ENCODE data around the gene ZFP14. TPM values are rescaled to one million over a fixed set of nuclear protein-coding genes. Genes with fewer than 3 reads are reported as not detected.

Gene ZFP14
- 4.9 and 6.0 TPM in 2 replicates for total RNA-seq

- intact Hi-C loops (cut with micrococcal nuclease): loop anchor here (1.0 to 5.0 kb wide), 19 partner anchors 39 to 1088 kb away; partner anchors contain the start of genes CAPNS1, ZFP82, ZNF260 and ZNF345
These were observed at the start of gene ZFP14 for GRCh38 chr19:36378625-36379509. ZFP14 (minus strand) TSS chr19:36379201; CDS start chr19:36367892, 11,309 bp downstream.

- intact Hi-C loops (cut with micrococcal nuclease): no loop called here
These were observed 44.9 kb upstream of the ZFP14 start for GRCh38 chr19:36423925-36424324.

DNA sequence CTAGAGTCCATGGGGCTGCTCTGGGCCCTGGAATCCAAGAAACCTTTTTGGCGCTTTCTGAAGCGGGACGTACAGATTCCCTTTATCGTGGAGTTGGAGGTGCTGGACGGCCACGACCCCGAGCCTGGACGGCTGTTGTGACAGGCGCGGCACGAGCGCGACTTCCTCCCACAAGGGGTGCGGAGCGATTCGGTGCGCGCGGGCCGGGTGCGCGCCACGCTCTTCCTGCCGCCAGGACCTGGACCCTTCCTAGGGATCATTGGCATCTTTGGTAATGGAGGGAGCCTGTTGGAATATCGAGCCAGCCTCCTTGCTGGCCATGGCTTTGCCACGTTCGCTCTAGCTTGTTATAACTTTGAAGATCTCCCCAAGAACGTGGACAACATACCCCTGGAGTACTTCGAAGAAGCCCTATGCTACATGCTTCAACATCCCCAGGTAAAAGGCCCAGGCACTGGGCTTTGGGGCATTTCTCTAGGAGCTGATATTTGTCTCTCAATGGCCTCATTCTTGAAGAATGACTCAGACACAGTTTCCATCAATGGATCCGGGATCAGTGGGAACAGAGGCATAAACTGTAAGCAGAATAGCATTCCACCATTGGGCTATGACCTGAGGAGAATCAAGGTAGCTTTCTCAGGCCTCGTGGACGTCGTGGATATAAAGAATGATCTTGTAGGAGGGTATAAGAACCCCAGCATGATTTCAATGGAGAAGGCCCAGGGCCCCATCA lies 42.9 kb upstream of the ZFP14 start:
- intact Hi-C loops (cut with micrococcal nuclease): no loop called here

GRCh38 chr19:36420961-36421748 lies 42.2 kb upstream of the ZFP14 start:
- intact Hi-C loops (cut with micrococcal nuclease): no loop called here

GRCh38 chr19:36418287-36419001 lies 39.4 kb upstream of the ZFP14 start, which contains the start of gene ZFP82:
ZFP82 (minus strand) TSS chr19:36418644; CDS start chr19:36409789, 8,855 bp downstream.
- intact Hi-C loops (cut with micrococcal nuclease): loop anchor here (1.0 to 5.0 kb wide), 10 partner anchors 39 to 1176 kb away; partner anchors contain the start of genes ZFP14, ZNF260, ZNF345 and ZNF420

DNA sequence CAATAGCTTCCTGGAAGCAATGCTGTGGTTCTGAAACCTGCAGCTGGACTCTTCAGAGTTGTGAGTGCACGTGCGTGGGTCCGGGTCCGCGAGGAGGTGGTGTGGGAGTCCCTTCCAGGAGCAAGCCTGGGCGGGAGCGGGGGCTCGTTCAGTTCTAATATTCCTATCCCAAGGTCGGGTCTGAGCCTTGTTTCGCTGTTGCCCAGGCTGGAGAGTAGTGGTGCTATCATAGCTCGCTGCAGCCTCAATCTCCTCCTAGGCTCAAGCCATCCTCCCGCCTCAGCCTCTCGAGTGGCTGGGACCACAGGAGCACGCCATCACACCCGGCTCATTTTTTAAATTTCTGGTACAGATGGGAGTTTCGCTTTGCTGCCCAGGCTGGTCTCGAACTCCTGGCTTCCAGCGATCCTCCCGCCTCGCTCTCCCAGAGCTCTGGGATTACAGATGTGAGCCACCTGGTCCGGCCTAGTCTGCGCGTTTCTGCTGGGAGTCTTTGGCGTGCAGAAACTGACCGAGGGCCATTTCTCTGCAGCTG lies 38.8 kb upstream of the ZFP14 start:
- intact Hi-C loops (cut with micrococcal nuclease): loop anchor here (1.0 to 5.0 kb wide), 10 partner anchors 39 to 1176 kb away; partner anchors contain the start of genes ZFP14, ZNF260, ZNF345 and ZNF420

GRCh38 chr19:36409841-36410240 lies 30.8 kb upstream of the ZFP14 start:
- intact Hi-C loops (cut with micrococcal nuclease): no loop called here

- intact Hi-C loops (cut with micrococcal nuclease): no loop called here
These were observed 29.1 kb upstream of the ZFP14 start for GRCh38 chr19:36408101-36408500.

- intact Hi-C loops (cut with micrococcal nuclease): no loop called here
These were observed 25.5 kb upstream of the ZFP14 start for GRCh38 chr19:36404498-36404897.

DNA sequence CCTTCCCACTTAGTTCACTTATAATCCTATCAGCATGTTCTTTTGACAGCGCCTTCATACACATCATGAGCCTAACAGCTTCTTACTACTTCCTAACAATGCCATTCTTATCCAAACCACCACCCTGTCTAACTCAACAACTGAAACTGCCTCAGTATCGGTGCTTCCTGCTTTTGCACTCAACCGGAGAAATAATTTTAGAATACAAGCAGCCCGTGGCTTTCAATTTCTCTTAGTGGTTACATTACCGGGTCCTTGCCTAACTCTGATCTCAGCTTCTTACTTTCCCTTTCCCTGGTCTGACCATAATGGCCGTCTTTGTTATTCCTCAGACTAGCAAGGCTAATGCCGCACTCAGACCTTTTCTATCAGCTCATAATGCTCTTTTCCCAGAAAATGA lies 22.5 kb upstream of the ZFP14 start:
- intact Hi-C loops (cut with micrococcal nuclease): no loop called here

DNA sequence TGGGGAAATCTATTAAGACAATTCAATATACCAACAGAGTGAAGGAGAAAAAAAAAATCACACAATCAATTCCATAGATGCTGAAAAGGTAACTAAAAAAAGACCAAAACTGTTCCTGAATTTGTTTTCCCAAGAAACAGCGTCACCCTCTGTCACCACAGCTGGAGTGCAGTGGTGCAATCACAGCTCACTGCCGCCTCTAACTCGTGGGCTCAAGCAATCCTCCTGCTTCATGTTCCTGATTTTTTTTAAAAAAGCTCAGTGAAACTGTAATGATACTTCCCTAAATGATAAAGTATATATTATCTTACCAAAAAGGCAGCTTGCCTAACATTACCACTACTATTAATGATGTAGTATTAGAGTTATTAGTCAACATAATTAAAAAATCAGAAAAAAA lies 19.6 kb upstream of the ZFP14 start:
- intact Hi-C loops (cut with micrococcal nuclease): no loop called here

GRCh38 chr19:36392916-36393673 lies 14.1 kb upstream of the ZFP14 start:
- intact Hi-C loops (cut with micrococcal nuclease): no loop called here

- intact Hi-C loops (cut with micrococcal nuclease): loop anchor here (1.0 to 5.0 kb wide), 17 partner anchors 39 to 1088 kb away; partner anchors contain the start of genes CAPNS1, ZFP82, ZNF260 and ZNF345
These were observed 464 bp upstream of the ZFP14 start for GRCh38 chr19:36379510-36379819.

GRCh38 chr19:36377541-36378178 lies 1.3 kb downstream of the ZFP14 start:
- intact Hi-C loops (cut with micrococcal nuclease): loop anchor here (1.0 to 5.0 kb wide), 7 partner anchors 227 to 993 kb away; partner anchors contain the start of genes CAPNS1, ZNF420, ZNF527 and ZNF790

DNA sequence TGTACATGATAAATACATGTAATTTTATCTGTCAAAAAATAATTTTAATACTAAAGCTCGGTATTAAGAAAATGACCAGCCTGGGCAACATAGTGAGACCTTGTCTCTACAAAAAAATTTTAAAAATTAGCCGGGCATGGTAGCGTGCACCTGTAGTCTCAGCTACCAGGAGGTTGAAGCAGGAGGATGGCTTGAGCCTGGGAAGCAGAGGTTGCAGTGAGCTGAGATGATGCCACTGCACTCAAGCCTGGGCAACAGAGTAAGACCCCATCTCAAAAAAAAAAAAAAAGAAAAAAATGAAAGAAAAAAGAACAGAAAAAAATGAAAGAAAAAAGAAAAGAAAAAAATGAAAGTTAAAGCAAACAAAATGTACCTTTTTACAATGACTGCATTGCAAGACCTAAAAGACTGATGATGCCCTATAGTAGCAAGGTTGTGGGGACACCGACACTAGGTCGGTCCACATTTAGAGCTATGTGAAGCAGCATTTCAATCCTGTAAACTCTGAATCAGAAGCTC lies 5.3 kb downstream of the ZFP14 start:
- intact Hi-C loops (cut with micrococcal nuclease): no loop called here

GRCh38 chr19:36371886-36372285 lies 7.1 kb downstream of the ZFP14 start:
- intact Hi-C loops (cut with micrococcal nuclease): no loop called here

DNA sequence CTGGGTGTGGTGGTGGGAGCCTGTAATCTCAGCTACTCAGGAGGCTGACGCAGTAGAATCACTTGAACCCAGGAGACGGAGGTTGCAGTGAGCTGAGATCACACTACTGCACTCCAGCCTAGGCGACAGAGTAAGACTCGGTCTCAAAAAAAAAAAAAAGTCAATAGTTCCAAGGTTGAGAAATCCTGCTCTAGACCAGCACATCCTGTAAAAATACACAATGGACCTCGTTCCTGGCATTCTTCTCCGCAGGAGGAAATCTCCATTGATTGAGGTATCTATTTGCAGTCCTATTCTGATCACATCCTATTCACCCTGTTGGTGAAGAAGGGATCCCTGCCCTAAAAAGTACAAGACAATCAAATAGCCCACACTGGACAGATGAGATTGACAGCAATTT lies 15.2 kb downstream of the ZFP14 start:
- intact Hi-C loops (cut with micrococcal nuclease): no loop called here

DNA sequence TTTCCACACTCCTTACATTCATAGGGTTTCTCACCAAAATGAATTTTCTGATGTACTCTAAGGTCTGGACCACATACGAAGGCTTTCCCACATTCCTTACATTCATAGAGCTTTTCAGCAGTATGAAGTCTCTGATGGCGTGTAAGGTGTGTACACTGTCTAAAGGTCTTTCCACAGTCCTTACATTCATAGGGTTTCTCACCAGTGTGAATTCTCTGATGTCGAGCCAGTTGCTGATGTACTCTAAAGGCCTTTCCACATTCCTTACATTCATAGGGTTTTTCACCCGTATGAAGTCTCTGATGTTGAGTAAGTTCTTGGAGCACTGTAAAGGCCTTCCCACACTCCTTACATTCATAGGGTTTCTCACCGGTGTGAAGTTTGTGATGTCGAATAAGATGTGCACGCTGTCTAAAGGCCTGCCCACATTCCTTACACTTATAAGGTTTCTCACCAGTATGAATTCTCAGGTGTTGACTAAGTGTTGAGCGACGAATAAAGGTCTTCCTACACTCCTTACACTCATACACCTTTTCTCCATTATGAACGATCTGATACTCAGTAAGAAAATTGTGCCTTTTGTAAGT lies 38.1 kb downstream of the ZFP14 start:
- intact Hi-C loops (cut with micrococcal nuclease): no loop called here
